GM12891 (cell line): Measurements from ENCODE around the gene ZNF229.
"Not testable (repeated sequence)": the region's sequence is repeated elsewhere in the genome, so short reads cannot be mapped to it uniquely, and the experiment has no call there.

ENCODE experiments used
- POLR2A ChIP-seq: IDR thresholded peaks from 2 replicates; pipeline ENCODE4 v1.6.1; 2011; ENCODE audit warnings: low read depth, low read length, control low read depth
- POLR2AphosphoS5 ChIP-seq: IDR thresholded peaks from 2 replicates; pipeline ENCODE4 v1.6.1; 2011; ENCODE audit warnings: low read depth, low read length, control low read depth
- TAF1 ChIP-seq: IDR thresholded peaks from 2 replicates; pipeline ENCODE4 v1.6.1; 2011; ENCODE audit warnings: low read depth, low read length, control low read depth

- TF ChIP-seq POLR2A, POLR2AphosphoS5, TAF1: not testable (repeated sequence)
Measured at GRCh38 chr19:44462600-44463286, 14.5 kb upstream of the ZNF229 start.
